M059J (cell line): Measurements from ENCODE around the gene STAMBP. TPM values are rescaled to one million over a fixed set of nuclear protein-coding genes. Genes with fewer than 3 reads are reported as not detected.

Experiments
- total RNA-seq: library from RNA; depleted of rRNA; stranded (reverse); fragments of >200 nt; shearing (Covaris generic); gene quantifications from 2 replicates; pipeline ENCODE4 v1.2.3, GENCODE V29; 2014; rRNA removed

Gene STAMBP
- total RNA-seq, 1 experiment from 2014 or later: 64.5 TPM

Other genes starting within 250 kb of the STAMBP start
- not detected in 2 replicates for gene NAT8, start 186.5 kb upstream of the STAMBP start, total RNA-seq
- 75.0 and 149 TPM in 2 replicates for gene TPRKB, start 91.6 kb upstream of the STAMBP start, total RNA-seq
- gene DUSP11, start 48.9 kb upstream of the STAMBP start, total RNA-seq: 38.5 and 41.4 TPM in 2 replicates
- not detected in 2 replicates for gene C2orf78, start 44.8 kb upstream of the STAMBP start, total RNA-seq
- 0.89 and 2.5 TPM in 2 replicates for gene ACTG2, start 64.0 kb downstream of the STAMBP start, total RNA-seq
- gene DGUOK, start 97.9 kb downstream of the STAMBP start, total RNA-seq: 105 and 108 TPM in 2 replicates
- 2.3 and 4.4 TPM in 2 replicates for gene TET3, start 155.9 kb downstream of the STAMBP start, total RNA-seq